ENCODE data around the gene DAB1. TPM values are rescaled to one million over a fixed set of nuclear protein-coding genes. Genes with fewer than 3 reads are reported as not detected.

Gene DAB1
- total RNA-seq, 1 donor, result 0.45 TPM

GRCh38 chr1:56966698-56966999 is 457.2 kb downstream of the DAB1 start:
- TF ChIP-seq CTCF (IDR thresholded peaks at IDR 0.05; ENCODE audit: insufficient read depth, low read length), result no peak
- H3K4me3 ChIP-seq (ENCODE audit: low read depth, low read length), result no peak overlapping the region
- DNase-seq (ENCODE audit: low read depth), result no peak

DNA sequence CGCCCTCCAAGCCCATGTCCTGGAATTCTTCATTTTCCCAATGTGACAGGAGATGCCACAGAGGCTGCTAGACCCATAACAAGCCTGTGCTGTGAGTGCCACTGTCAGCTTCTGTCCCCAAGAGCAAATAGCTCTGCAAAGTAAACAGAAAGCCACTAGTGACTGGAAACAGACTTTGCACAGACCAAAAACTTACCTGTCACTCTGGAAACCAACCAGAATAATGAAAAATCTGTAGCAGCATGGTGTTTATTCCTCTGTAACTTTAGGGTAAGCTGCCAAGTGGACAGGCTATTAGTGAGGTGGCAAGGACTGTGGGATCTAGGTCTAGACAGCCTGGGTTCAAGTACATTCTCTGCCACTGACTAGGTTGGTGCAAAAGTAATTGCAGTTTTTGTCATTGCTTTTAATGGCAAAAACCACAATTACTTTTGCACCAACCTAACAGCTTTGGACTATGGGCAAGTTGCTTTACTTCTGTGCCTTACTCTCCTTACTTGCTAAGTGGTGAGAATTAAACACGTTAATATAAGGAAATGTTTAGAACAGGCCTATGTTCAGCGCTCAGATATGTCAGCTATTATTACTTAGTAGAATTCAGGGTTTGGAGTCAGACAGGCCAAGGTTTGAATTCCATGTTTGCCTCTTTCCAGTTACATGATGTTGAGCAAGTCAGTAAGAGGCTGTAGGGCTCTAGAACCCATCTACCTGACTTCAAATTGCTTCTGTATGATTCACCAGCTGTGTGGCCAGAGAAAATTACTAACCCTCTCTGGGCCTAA is 457.8 kb downstream of the DAB1 start, which contains the start of gene C8B:
C8B (minus strand) TSS at position 100 of the 782 bp plus-strand sequence; CDS start at position 33, 67 bp downstream.
- no peak for TF ChIP-seq CTCF (IDR thresholded peaks at IDR 0.05; ENCODE audit: insufficient read depth, low read length)
- no peak for DNase-seq (ENCODE audit: low read depth)
- H3K4me3 ChIP-seq (ENCODE audit: low read depth, low read length), result no peak within 1 kb of the TSS

DNA sequence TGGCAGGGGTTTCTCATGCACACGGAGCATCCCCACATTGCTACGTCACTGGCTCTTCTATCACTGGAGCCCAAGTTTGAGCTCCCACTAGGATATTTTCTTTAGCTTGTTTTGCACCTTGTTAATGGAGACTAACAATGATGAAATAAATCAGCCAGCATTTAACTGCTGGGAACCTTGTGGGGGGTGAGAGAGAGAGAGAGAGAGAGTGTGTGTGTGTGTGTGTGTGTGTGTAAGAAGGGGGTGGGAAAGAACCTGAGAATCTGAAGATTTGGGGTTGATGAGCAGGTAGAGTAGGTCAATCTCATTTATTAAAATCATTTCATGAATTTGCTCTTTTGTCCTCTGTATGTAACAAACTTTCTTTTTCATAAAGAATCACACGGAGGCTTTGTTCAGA is 458.7 kb downstream of the DAB1 start:
- TF ChIP-seq CTCF (IDR thresholded peaks at IDR 0.05; ENCODE audit: insufficient read depth, low read length), result no peak
- H3K4me3 ChIP-seq (ENCODE audit: low read depth, low read length), result no peak overlapping the region

DNA sequence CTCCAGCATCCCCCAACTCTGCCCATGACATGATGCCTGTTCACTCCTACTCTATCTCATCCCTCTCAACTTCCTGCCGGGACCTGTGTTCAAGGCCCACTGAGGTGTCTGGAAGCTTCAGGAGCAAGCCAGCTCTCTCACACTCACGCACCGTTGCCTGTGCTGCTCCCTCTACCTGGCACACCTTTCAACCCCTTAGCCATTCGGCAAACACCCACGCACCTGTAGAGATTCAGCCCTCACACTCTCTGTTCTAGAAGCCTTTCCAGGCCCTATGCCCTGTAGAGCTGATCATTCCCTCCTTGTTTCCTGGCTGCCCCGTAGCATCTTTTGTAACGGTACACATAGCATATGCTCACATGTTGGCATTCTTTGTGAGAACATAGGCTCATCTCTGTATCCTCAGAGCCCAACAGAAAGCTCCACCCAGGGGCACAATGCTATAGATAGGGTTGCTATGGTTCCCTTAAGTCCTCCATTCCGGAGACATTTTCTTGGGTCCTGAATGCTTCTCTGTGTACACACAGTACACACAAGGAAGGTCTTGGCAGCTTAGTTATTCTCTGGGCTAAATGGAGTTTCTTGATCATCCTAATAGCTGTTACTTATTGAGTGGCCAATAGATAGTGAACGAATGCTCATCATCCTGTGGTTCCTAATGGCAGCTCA is 459.4 kb downstream of the DAB1 start:
- no peak for DNase-seq (ENCODE audit: low read depth)
- no peak for TF ChIP-seq CTCF (IDR thresholded peaks at IDR 0.05; ENCODE audit: insufficient read depth, low read length)
- no peak overlapping the region for H3K4me3 ChIP-seq (ENCODE audit: low read depth, low read length)

More for the DNA sequence above, 458.7 kb downstream of the DAB1 start:
- no peak for DNase-seq (ENCODE audit: low read depth)

DNA sequence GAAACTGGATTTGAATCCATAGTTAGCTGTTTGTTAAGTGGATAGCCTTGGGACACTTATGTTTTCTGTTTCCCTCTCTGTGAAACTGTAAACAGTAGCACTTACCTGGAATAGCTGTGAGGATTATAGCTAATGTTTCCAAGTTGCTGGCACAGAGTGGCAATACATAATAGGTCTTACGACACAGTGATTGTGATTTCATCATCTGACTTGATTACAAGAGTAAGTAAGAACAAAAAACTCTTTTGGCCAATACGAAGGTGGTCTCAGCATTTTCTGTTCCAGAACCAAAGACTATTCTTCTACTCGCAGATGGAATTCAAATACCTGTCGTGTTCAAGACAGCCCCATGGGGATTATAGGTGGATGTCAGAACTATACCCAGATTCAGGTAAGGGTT is 460.2 kb downstream of the DAB1 start:
- H3K4me3 ChIP-seq (ENCODE audit: low read depth, low read length), result no peak overlapping the region
- no peak for TF ChIP-seq CTCF (IDR thresholded peaks at IDR 0.05; ENCODE audit: insufficient read depth, low read length)
- peak; percentile 31 for DNase-seq (ENCODE audit: low read depth)

DNA sequence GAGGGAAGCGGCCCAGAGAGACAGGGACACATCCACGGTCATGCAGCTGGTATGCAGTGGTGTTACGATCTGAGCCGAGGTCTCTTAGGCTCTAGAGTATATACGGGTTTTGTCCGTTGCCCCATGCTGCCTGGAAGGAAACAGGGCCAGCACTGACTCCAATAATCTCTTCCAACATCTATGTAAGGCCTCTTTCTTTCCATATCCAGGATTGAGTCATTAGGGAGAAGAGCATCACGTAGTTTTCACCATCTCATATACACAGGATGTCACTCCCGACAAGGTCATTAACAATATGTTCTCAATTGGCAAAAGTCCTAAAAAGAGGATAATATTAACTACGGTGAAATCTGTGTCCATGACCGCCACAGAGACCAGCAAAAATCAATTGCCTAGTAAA is 462.4 kb downstream of the DAB1 start:
- TF ChIP-seq CTCF (IDR thresholded peaks at IDR 0.05; ENCODE audit: insufficient read depth, low read length), result no peak
- no peak overlapping the region for H3K4me3 ChIP-seq (ENCODE audit: low read depth, low read length)
- no peak for DNase-seq (ENCODE audit: low read depth)

Data from fibroblast of the aortic adventitia (primary cell).